Measurements from ENCODE around the gene CD34. TPM values are rescaled to one million over a fixed set of nuclear protein-coding genes. Genes with fewer than 3 reads are reported as not detected.

The CD34 gene
- total and polyA plus RNA-seq, 2 experiments from 2014 or later = 0.27 to 0.29 TPM

- Histone ChIP-seq H3K4me1 (ENCODE audit: low read depth) (peaks cover 3% of the 10 kb centered on the region), H3K27ac (no peak overlapping the region), H3K36me3 (no peaks in the 10 kb centered on the region), H3K27me3 (peaks cover 63% of the 10 kb centered on the region), H3K9me3 (ENCODE audit: low read depth) (no peaks in the 10 kb centered on the region), H3K4me3 (no peak overlapping the region)
- DNase-seq (ENCODE audit: low read depth in 1 of 2, low spot score in 1 of 2) = no peak
- TF ChIP-seq CTCF (IDR thresholded peaks at IDR 0.05; ENCODE audit: low read depth, low read length) = no peak
Observed at GRCh38 chr1:207913951-207914350, 3.0 kb upstream of the CD34 start.

- H3K4me1 ChIP-seq (ENCODE audit: low read depth) = no peaks in the 10 kb centered on the region
- H3K4me3 ChIP-seq = no peak overlapping the region
- H3K9me3 ChIP-seq (ENCODE audit: low read depth) = no peaks in the 10 kb centered on the region
- TF ChIP-seq CTCF (IDR thresholded peaks at IDR 0.05; ENCODE audit: low read depth, low read length) = no peak
- H3K36me3 ChIP-seq = no peaks in the 10 kb centered on the region
- DNase-seq (ENCODE audit: low read depth in 1 of 2, low spot score in 1 of 2) = no peak
- H3K27ac ChIP-seq = no peak overlapping the region
- peaks cover 66% of the 10 kb centered on the region for H3K27me3 ChIP-seq
Observed at GRCh38 chr1:207911856-207912760, 1.2 kb upstream of the CD34 start.

GRCh38 chr1:207909687-207910086 is 1.2 kb downstream of the CD34 start:
- TF ChIP-seq CTCF (IDR thresholded peaks at IDR 0.05; ENCODE audit: low read depth, low read length) = no peak
- peaks cover 57% of the 10 kb centered on the region for H3K27me3 ChIP-seq
- no peaks in the 10 kb centered on the region for H3K36me3 ChIP-seq
- no peak overlapping the region for H3K27ac ChIP-seq
- H3K4me3 ChIP-seq = no peak overlapping the region
- no peaks in the 10 kb centered on the region for H3K9me3 ChIP-seq (ENCODE audit: low read depth)
- no peak for DNase-seq (ENCODE audit: low read depth in 1 of 2, low spot score in 1 of 2)
- no peaks in the 10 kb centered on the region for H3K4me1 ChIP-seq (ENCODE audit: low read depth)

- Histone ChIP-seq H3K4me3 (no peak overlapping the region), H3K4me1 (ENCODE audit: low read depth) (no peaks in the 10 kb centered on the region), H3K9me3 (ENCODE audit: low read depth) (no peaks in the 10 kb centered on the region), H3K27ac (no peak overlapping the region), H3K36me3 (no peaks in the 10 kb centered on the region), H3K27me3 (peaks cover 45% of the 10 kb centered on the region)
- DNase-seq (ENCODE audit: low read depth in 1 of 2, low spot score in 1 of 2) = peak in 1 of 2 donors; percentile 24
- TF ChIP-seq CTCF (IDR thresholded peaks at IDR 0.05; ENCODE audit: low read depth, low read length) = no peak
Observed at GRCh38 chr1:207908107-207908734, 2.7 kb downstream of the CD34 start.

- H3K27ac ChIP-seq = no peak overlapping the region
- H3K4me1 ChIP-seq (ENCODE audit: low read depth) = no peaks in the 10 kb centered on the region
- no peaks in the 10 kb centered on the region for H3K36me3 ChIP-seq
- no peak overlapping the region for H3K4me3 ChIP-seq
- DNase-seq (ENCODE audit: low read depth in 1 of 2, low spot score in 1 of 2) = no peak
- H3K9me3 ChIP-seq (ENCODE audit: low read depth) = no peaks in the 10 kb centered on the region
- peaks cover 7% of the 10 kb centered on the region for H3K27me3 ChIP-seq
- TF ChIP-seq CTCF (IDR thresholded peaks at IDR 0.05; ENCODE audit: low read depth, low read length) = no peak
Observed at GRCh38 chr1:207904391-207904790, 6.5 kb downstream of the CD34 start.

Measured in cardiac muscle cell (in vitro differentiated cells and primary cell).